LNCaP clone FGC (cell line): ENCODE data around the gene ADH5.

Experiments used
- DNase-seq: peaks from one replicate; pipeline ENCODE4 v3.0.0-alpha.2; 2011; ENCODE audit warnings: low read depth
- H3K4me3 ChIP-seq: 2 replicates; pipeline ENCODE4 v1.5.1; 2011; ENCODE audit warnings: mild to moderate bottlenecking, low read depth, low read length, control low read depth
- TF ChIP-seq, protein P1 (sequence below): IDR thresholded peaks from 2 replicates; pipeline ENCODE4 v1.5.1; 2012; ENCODE audit warnings: mild to moderate bottlenecking; ENCODE audit not compliant: control insufficient read depth, insufficient read depth; ENCODE audit errors: extremely low read depth

The ADH5 gene

DNA sequence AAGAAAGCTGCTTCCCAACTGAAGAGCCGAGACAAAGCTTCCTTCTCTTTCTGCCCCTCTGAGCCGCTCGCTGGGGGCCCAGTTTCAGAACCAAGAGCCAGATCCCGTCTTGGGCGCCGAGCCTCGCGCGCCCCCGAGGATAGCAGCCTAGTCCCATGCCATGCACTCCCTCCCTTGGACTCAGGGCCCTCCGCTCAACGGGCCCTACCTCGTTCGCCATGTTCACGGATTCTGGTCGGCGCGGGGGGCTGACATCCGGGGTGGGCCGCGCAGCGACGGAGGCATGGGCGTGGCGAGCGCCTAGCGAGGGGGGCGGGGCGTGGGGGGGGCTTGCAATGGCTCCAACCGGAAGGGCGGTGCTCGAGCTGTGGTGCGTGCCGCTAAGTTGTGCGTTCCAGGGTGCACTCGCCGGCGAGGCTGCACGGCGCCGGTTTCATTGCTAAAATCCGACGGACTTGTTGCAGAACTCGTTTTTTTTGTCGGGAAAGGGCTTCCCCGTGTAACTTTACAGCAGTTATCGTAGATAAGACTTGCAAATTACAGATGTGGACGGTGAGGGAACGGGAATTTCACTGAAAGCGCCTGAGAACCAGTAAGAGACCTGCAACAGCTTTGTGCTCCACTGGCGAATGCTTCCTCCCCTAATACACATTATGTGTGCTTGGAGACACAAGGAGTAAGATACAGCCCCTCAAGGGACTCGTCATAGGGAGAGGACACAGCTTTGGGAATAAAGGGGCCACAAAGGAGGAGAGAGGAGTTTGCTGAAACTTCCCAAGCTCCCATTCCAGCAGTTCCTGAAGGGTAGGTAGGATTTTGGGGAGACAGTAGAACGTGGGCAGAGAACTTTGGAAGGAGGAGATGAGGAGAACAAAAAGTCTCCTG, at the start of gene ADH5:
ADH5 (minus strand) TSS at position 308 of the 885 bp plus-strand sequence; CDS start at position 220, 88 bp downstream.
- TF ChIP-seq, protein P1, sequence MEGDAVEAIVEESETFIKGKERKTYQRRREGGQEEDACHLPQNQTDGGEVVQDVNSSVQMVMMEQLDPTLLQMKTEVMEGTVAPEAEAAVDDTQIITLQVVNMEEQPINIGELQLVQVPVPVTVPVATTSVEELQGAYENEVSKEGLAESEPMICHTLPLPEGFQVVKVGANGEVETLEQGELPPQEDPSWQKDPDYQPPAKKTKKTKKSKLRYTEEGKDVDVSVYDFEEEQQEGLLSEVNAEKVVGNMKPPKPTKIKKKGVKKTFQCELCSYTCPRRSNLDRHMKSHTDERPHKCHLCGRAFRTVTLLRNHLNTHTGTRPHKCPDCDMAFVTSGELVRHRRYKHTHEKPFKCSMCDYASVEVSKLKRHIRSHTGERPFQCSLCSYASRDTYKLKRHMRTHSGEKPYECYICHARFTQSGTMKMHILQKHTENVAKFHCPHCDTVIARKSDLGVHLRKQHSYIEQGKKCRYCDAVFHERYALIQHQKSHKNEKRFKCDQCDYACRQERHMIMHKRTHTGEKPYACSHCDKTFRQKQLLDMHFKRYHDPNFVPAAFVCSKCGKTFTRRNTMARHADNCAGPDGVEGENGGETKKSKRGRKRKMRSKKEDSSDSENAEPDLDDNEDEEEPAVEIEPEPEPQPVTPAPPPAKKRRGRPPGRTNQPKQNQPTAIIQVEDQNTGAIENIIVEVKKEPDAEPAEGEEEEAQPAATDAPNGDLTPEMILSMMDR: no peak
- peak; percentile 54 for DNase-seq

DNA sequence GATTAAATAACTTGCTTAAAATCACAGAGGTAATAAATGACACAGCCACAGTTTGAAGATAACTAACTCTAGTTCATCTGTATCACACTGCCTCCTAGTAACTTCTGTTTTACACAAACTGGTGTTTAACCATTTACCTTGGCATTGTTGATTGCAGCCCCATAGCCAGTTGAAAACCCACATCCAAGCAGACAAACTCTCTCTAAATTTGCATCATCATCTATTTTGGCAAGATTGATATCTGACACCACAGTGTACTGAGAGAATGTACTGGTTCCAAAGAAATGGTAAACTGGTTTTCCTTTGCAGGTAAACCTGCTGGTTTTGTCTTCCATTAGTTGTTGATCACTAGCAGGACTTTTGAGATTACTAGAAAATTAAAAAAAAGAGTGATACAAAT, 47.7 kb upstream of the ADH5 start:
- no peak for DNase-seq
- TF ChIP-seq, protein P1: no peak

More for the DNA sequence above, at the start of gene ADH5:
- H3K4me3 ChIP-seq: peak within 1 kb of the TSS; percentile 86

DNA sequence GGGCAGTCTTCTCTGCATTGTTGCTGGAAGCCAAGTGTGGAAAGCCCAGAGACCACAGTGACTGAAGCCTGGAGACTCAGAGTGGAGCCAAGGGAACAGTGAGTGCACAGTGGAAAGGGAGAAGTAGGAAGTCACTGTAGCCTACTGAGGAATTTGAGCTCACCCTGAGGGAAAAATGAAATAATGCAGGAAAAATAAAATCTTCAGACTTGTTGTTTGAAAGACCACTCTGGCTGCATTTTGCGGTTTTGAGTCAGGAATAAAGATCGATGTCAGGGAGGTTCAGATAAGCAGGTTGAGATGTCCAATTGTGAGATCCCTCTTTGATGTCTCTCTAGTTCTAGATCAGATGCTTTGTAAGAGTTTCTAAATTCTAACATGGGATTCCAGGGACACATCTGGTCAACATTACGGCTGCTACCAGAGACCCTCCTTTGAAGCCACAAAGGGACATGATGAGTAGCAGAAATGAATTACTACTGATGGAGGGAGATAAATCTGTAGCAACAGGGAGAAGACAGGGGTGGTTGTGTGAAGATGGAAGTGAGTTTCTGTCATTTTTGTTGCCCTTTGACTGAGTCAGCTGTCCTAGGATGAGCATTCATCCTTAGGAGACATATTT, 47.1 kb upstream of the ADH5 start:
- H3K4me3 ChIP-seq: no peak overlapping the region
- DNase-seq: no peak
- TF ChIP-seq, protein P1: no peak

More for the DNA sequence above, 47.7 kb upstream of the ADH5 start:
- no peak overlapping the region for H3K4me3 ChIP-seq

DNA sequence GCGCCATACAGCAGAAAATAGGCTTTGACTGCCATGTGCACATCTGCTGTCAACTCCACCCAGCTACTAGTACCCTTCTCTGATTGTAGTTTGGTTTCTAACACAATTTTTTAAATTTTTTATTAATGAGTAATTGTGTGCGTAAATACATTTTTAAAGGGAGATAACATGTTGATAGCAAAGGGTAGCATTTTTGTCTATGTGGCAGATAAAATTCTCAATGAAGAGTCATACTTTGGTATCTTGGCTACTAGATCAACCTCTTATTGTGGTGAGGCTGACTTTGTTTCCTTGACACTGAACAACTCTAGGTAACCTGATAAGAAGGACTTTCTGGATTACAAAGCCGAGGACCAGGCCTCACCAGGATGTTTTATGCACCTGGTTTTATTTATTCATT, 46.0 kb upstream of the ADH5 start:
- TF ChIP-seq, protein P1: no peak
- H3K4me3 ChIP-seq: no peak overlapping the region

DNA sequence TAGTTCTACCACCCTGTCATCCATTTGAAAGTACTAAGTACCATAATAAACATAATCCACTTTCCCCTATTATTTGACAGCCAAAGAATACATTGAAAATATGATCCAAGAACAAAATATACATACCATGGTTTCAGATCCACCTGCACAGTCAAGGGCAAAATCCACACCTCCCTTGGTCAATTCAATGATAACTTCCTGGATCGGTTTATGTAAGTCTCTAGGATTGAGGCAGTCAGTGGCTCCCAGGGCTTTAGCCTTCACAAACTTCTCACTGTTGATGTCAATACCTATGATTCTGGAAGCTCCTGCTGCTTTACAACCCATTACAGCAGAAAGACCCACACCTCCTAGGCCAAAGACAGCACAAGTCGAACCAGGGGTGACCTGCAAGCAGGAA, 42.8 kb upstream of the ADH5 start:
- TF ChIP-seq, protein P1: no peak
- DNase-seq: no peak

More for the DNA sequence above, 46.0 kb upstream of the ADH5 start:
- no peak for DNase-seq

DNA sequence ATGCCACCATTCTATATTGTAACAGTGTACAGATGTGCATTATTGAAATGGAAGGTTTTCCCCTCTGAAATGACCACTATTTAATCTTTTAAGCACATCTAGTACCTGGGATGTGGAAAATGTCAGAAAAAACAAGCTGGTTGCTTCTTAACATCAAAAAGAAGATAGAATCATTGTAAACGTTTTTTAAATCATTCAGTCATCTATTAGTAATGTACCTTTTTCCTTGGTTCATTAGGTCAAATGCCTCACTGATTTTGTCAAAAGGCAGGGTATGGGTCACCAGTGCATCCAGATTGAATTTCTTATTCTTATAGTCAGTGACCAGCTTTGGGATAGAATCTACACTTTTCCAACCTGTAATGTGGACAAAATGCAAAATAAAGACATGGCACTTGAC, 37.8 kb upstream of the ADH5 start:
- TF ChIP-seq, protein P1: no peak
- H3K4me3 ChIP-seq: no peak overlapping the region
- DNase-seq: no peak

More for the DNA sequence above, 42.8 kb upstream of the ADH5 start:
- H3K4me3 ChIP-seq: no peak overlapping the region
